Ascending aorta (tissue), 2 donors: ENCODE results near the gene TTLL11. TPM values are rescaled to one million over a fixed set of nuclear protein-coding genes. Genes with fewer than 3 reads are reported as not detected.
A peak's percentile ranks its signal among the peaks of the same experiment; 100 is the strongest.

ENCODE experiments used
- DNase-seq, 2 donors: peaks; one replicate each; pipeline ENCODE4 v3.0.0-alpha.2; 2019; ENCODE audit warnings: low spot score in 2 of 2
- H3K27ac ChIP-seq, 2 donors: fragments of 200-600 bp; sonication (generic); one replicate each; pipeline ENCODE4 v1.5.1; 2016 to 2017; ENCODE audit warnings: mild to moderate bottlenecking in 1 of 2
- H3K27me3 ChIP-seq: fragments of 200-600 bp; sonication (generic); one replicate; pipeline ENCODE4 v1.5.1; 2017
- H3K36me3 ChIP-seq, 2 donors: fragments of 200-600 bp; sonication (generic); one replicate each; pipeline ENCODE4 v1.5.1; 2016
- H3K4me1 ChIP-seq, 2 donors: fragments of 200-600 bp; sonication (generic); one replicate each; pipeline ENCODE4 v1.5.1; 2016 to 2017; ENCODE audit warnings: mild to moderate bottlenecking in 1 of 2
- H3K4me3 ChIP-seq, 2 donors: fragments of 200-600 bp; sonication (generic); one replicate each; pipeline ENCODE4 v1.5.1; 2016 to 2017; ENCODE audit warnings: mild to moderate bottlenecking in 1 of 2
- H3K9me3 ChIP-seq, 2 donors: fragments of 200-600 bp; sonication (generic); one replicate each; pipeline ENCODE4 v1.5.1; 2016
- intact Hi-C: fragments of 100-400 bp; cut with DNase I; formaldehyde crosslinking; loops from one replicate; pipeline ENCODE4 v1.15.1; 2023
- total RNA-seq: library from RNA; depleted of rRNA; stranded (reverse); fragments of >200 nt; gene quantifications from one replicate; pipeline ENCODE4 v1.1.0, GENCODE V29; 2016
- TF ChIP-seq, protein P1 (sequence below), 3 experiments: fragments of 200-600 bp in 2 of 3; fragments of 450-650 bp in 1 of 3; sonication (generic) in 2 of 3; IDR thresholded peaks; one replicate each; pipeline ENCODE4 v1.5.1; 2016 to 2019; ENCODE audit warnings: antibody characterized with exemption in 3 of 3, mild to moderate bottlenecking in 1 of 3, moderate library complexity in 1 of 3

TTLL11 gene
- total RNA-seq, 1 donor from 2014 or later: 18.5 TPM

DNA sequence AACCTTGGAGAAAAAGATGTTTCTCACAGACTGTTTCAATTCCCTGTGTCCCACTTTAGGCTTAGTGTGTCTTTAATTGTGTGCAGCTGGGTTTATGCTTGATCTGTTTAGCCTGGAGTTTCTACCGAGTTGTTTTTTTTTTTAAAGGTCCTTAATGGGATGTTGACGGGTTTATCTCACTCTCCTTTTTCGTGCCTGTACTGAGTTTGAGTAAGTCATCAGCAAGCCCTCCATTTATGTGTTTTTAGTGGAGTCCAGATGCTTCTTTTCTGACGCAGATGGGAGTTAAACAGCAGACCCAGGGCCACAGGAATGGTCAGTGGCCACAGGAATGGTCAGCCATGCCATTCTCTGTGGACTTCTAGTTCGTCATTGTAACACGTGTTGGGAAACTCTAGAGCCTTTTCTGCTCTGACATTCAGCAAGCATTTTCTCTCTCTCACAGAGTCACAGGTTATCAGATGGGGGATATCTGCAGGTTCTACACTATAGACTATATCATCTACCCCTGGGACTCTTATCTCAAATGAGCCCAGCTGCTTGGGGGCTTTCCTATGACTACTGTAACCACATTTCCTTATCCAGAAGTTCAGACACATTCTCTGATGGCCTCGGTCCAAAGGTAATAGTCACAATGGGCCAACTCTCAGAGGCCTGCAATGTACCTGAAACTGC, 190.5 kb downstream of the TTLL11 start:
- TF ChIP-seq, protein P1, sequence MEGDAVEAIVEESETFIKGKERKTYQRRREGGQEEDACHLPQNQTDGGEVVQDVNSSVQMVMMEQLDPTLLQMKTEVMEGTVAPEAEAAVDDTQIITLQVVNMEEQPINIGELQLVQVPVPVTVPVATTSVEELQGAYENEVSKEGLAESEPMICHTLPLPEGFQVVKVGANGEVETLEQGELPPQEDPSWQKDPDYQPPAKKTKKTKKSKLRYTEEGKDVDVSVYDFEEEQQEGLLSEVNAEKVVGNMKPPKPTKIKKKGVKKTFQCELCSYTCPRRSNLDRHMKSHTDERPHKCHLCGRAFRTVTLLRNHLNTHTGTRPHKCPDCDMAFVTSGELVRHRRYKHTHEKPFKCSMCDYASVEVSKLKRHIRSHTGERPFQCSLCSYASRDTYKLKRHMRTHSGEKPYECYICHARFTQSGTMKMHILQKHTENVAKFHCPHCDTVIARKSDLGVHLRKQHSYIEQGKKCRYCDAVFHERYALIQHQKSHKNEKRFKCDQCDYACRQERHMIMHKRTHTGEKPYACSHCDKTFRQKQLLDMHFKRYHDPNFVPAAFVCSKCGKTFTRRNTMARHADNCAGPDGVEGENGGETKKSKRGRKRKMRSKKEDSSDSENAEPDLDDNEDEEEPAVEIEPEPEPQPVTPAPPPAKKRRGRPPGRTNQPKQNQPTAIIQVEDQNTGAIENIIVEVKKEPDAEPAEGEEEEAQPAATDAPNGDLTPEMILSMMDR (IDR thresholded peaks at IDR 0.05): no peak
- Histone ChIP-seq H3K27ac (no peak overlapping the region), H3K36me3 (no peaks in the 10 kb centered on the region), H3K9me3 (no peaks in the 10 kb centered on the region), H3K4me3 (no peak overlapping the region), H3K27me3 (no peaks in the 10 kb centered on the region), H3K4me1 (no peaks in the 10 kb centered on the region)
- intact Hi-C loops: no loop called here
- no peak for DNase-seq

DNA sequence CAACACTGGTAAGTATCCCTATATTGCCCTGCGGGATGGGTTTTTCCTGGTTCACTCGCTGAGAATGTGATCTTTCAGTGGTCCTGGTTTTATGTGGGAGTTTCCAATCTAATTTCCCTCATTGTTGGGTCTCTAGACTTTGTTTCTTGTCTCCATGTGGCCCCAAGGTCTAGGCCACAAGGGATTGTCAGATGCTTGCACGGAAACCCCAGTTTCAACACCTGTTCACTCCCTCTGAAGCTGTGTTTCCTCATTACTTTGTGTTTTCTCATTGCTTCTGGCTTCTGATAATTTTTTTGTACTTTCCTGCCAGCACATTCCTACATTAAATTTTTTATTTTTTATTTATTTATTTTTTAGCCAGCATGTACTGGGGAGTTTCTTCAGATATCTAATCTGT, 191.5 kb downstream of the TTLL11 start:
- no peaks in the 10 kb centered on the region for H3K9me3 ChIP-seq
- intact Hi-C loops: no loop called here
- no peak overlapping the region for H3K27ac ChIP-seq
- DNase-seq: no peak
- TF ChIP-seq, protein P1 (IDR thresholded peaks at IDR 0.05): no peak
- no peaks in the 10 kb centered on the region for H3K4me1 ChIP-seq
- H3K4me3 ChIP-seq: no peak overlapping the region
- no peaks in the 10 kb centered on the region for H3K36me3 ChIP-seq
- H3K27me3 ChIP-seq: no peaks in the 10 kb centered on the region

DNA sequence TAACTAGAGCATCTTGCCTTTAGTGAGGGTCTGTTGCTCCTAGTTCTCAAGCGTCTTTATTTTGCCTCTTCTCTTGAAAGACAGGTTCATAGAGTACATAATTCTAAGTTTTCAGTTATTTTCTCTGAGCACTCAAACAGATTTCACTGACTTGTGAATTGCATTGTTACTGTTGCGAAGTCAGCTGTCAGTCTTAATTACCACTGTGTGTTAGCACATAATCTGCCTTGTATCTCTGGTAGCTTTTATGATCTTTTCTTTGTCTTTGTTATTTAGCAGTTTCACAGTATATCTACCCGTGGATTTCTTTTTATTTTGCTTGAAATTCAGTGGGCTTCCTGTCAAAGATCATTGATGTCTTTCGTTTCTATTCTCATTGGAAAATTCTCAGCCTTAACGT, 192.9 kb downstream of the TTLL11 start:
- H3K9me3 ChIP-seq: no peaks in the 10 kb centered on the region
- DNase-seq: no peak
- no peaks in the 10 kb centered on the region for H3K36me3 ChIP-seq
- no peaks in the 10 kb centered on the region for H3K4me1 ChIP-seq
- no peaks in the 10 kb centered on the region for H3K27me3 ChIP-seq
- intact Hi-C loops: no loop called here
- H3K4me3 ChIP-seq: no peak overlapping the region
- no peak overlapping the region for H3K27ac ChIP-seq
- TF ChIP-seq, protein P1 (IDR thresholded peaks at IDR 0.05): no peak

DNA sequence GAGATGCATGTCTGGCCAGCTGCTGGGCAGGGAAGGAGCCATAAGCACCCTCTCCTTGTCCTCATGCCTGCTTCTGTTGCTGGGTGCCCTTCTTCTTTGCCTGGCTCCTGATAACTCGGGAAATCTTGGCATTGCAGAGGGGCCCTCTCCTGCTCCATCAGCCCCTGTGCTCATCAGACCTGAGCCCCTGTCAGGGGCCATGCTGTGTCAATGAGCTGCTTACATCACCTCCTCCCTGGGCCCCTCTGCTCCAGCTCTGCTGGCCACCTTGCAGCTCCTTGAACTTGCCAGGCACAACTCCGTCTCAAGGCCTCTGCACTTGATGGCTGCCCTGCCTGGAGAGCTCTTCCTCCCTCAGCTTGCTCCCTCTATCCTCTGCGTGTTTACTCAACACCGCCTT, 194.3 kb downstream of the TTLL11 start:
- Histone ChIP-seq H3K27me3 (no peaks in the 10 kb centered on the region), H3K4me3 (no peak overlapping the region), H3K27ac (no peak overlapping the region), H3K9me3 (no peaks in the 10 kb centered on the region), H3K36me3 (no peaks in the 10 kb centered on the region), H3K4me1 (no peaks in the 10 kb centered on the region)
- intact Hi-C loops: no loop called here
- DNase-seq: no peak
- TF ChIP-seq, protein P1 (IDR thresholded peaks at IDR 0.05): no peak

DNA sequence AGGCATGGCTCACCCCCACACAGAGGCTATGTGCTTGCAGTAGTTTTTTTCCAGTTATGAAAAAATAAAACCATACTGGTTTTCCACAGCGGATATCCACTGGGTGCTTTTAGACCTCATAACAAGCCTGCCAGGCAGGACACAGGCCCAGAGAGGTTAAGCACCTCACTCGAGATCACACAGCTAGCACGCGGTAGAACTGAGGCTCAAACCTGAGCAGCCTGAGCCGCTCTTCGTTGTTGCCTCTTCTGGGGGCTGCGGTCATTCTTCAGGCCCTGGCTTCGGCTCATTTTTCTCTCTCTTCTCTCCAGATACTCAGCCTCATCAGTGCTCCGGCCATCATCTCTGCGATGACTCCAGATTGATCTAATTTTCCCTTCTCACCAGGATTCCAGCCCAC, 196.0 kb downstream of the TTLL11 start:
- intact Hi-C loops: no loop called here
- DNase-seq: no peak
- Histone ChIP-seq H3K27ac (no peak overlapping the region), H3K27me3 (no peaks in the 10 kb centered on the region), H3K4me3 (no peak overlapping the region), H3K4me1 (no peaks in the 10 kb centered on the region), H3K9me3 (no peaks in the 10 kb centered on the region), H3K36me3 (no peaks in the 10 kb centered on the region)
- TF ChIP-seq, protein P1 (IDR thresholded peaks at IDR 0.05): no peak

DNA sequence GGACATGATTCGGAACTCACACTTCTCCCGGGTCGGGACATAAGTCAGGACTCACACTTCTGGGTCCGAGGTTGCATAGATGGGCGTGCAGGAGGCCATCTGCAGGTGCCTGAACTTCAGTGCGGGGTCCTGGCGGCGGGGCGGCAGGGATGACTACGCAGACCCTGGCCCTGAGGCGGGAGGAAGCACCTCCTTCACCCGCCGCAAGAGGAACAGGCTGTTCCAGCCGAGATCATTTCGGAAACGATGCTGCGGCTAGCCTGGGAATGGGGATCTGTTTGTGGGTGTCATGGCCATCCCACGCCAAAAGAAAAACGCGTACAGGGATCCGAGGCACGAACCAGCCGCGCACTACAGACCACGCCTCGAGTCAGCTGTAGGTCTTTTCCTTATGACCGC, 196.6 kb downstream of the TTLL11 start:
- Histone ChIP-seq H3K4me1 (no peaks in the 10 kb centered on the region), H3K27me3 (no peaks in the 10 kb centered on the region), H3K9me3 (no peaks in the 10 kb centered on the region), H3K27ac (peak overlapping the region; percentile 12 to 18), H3K36me3 (no peaks in the 10 kb centered on the region), H3K4me3 (no peak overlapping the region)
- TF ChIP-seq, protein P1 (IDR thresholded peaks at IDR 0.05): no peak
- no peak for DNase-seq
- intact Hi-C loops: no loop called here
